ENCODE measurements around the gene PACRG. TPM values are rescaled to one million over a fixed set of nuclear protein-coding genes. Genes with fewer than 3 reads are reported as not detected.

Gene PACRG
- total and polyA plus RNA-seq, 2 of the 8 experiments (the other 6 are each of a cell fraction or from before 2014, with no cell fraction given), result 0.44 to 0.54 TPM

DNA sequence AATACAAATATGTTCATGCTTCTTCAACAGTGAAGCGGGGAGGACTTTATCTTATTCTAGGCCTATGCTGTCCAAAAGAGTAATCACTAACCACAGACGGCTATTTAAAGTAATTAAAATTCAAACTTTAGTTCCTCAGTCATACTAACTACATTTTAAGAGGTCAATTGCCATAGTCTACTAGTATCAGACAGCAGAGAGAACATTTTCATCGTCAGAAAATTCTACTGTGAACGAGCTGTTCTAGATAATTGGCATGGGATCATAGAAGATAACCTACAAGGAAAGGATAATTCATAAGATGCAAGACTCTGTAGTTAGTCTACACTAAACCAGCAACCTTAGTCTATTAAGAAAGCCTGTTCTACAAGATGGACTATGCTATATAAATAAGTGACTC lies 44.6 kb upstream of the PACRG start:
- ChIA-PET CTCF (ENCODE audit: partially characterized antibody) (no interaction called here), POLR2A (ENCODE audit: partially characterized antibody) (no interaction called here)
- H3K4ac ChIP-seq (replicated peaks; ENCODE audit: insufficient read length, low read depth, low read length), result no peak overlapping the region
- H3K36me3 ChIP-seq (ENCODE audit: control insufficient read depth in 2 of 4, insufficient read depth in 4 of 4, low read length in 3 of 4), result no peaks in the 10 kb centered on the region
- no peaks in the 10 kb centered on the region for H3K79me2 ChIP-seq (ENCODE audit: control insufficient read depth in 1 of 2, insufficient read depth in 2 of 2, low read length in 2 of 2)
- no peak overlapping the region for H3K18ac ChIP-seq (ENCODE audit: extremely low read depth, low read length)
- no peaks in the 10 kb centered on the region for H4K20me1 ChIP-seq (replicated peaks in 1 of 2; ENCODE audit: control insufficient read depth in 1 of 2, insufficient read depth in 2 of 2, low read length in 2 of 2)
- no peak overlapping the region for H4K5ac ChIP-seq (ENCODE audit: insufficient read length, low read depth, low read length)
- H3K9ac ChIP-seq (replicated peaks in 1 of 4; ENCODE audit: extremely low read depth in 1 of 4, low read depth in 3 of 4, low read length in 3 of 4), result no peak overlapping the region
- H2AFZ ChIP-seq (ENCODE audit: low read length), result no peak overlapping the region
- WGBS, 2 experiments (ENCODE audit: extremely low coverage in 1 of 2, insufficient coverage in 1 of 2, insufficient read length in 1 of 2, insufficient replicate concordance in 2 of 2, low coverage in 1 of 2, low lambda C conversion rate in 2 of 2, missing lambda C conversion rate in 1 of 2), result 96% methylated on average over 4 of the region's 4 CpGs; no CpG with 5 or more reads in 1 of the 2 experiments
- DNase-seq (ENCODE audit: low read depth in 1 of 2, low spot score in 2 of 2), result no peak
- H2BK12ac ChIP-seq (ENCODE audit: low read depth, low read length), result no peak overlapping the region
- H2AK5ac ChIP-seq (ENCODE audit: low read depth, low read length), result no peak overlapping the region
- no peaks in the 10 kb centered on the region for H3K4me1 ChIP-seq (replicated peaks in 1 of 4; ENCODE audit: control insufficient read depth in 3 of 4, insufficient read depth in 4 of 4, low read length in 3 of 4)
- H3K4me3 ChIP-seq (ENCODE audit: extremely low read depth in 1 of 4, insufficient read depth in 2 of 4, low read depth in 3 of 4, low read length in 4 of 4), result no peak overlapping the region
- no peaks in the 10 kb centered on the region for H3K27me3 ChIP-seq (replicated peaks in 1 of 4; ENCODE audit: control insufficient read depth in 3 of 4, extremely low read depth in 1 of 4, insufficient read depth in 3 of 4, low read length in 3 of 4)
- no peak overlapping the region for H3K27ac ChIP-seq (ENCODE audit: low read depth, low read length)
- H2BK15ac ChIP-seq (ENCODE audit: low read length), result no peak overlapping the region
- 0 out of 4 replicates have a peak, but pooled peaks cover 0 to 3% of the 10 kb centered on the region in 2 experiments for H3K9me3 ChIP-seq (ENCODE audit: insufficient read depth in 2 of 2, low read depth in 1 of 2, low read length in 1 of 2)
- no peak overlapping the region for H3K23ac ChIP-seq (ENCODE audit: insufficient read length)
- no peak overlapping the region for H2BK20ac ChIP-seq (ENCODE audit: low read length)
- H3K23me2 ChIP-seq (ENCODE audit: low read depth, low read length), result no peaks in the 10 kb centered on the region
- FAIRE-seq, result no peak
- no peak overlapping the region for H2BK120ac ChIP-seq (replicated peaks; ENCODE audit: low read depth, low read length)
- H4K8ac ChIP-seq (ENCODE audit: extremely low read depth, insufficient read depth, low read length), result no peak overlapping the region
- no peak overlapping the region for H3K56ac ChIP-seq (replicated peaks; ENCODE audit: insufficient read length, low read depth, low read length)
- no peaks in the 10 kb centered on the region for H3K79me1 ChIP-seq (ENCODE audit: low read depth, low read length)
- H4K91ac ChIP-seq (replicated peaks; ENCODE audit: insufficient read length, low read length), result no peak overlapping the region
- H3K4me2 ChIP-seq (ENCODE audit: insufficient read depth in 1 of 2, low read depth in 2 of 2, low read length in 2 of 2), result no peak overlapping the region
- H3K14ac ChIP-seq (ENCODE audit: insufficient read length), result no peak overlapping the region
- H2BK5ac ChIP-seq (ENCODE audit: low read depth, low read length), result no peak overlapping the region
- TF ChIP-seq CEBPB (IDR thresholded peaks at IDR 0.05; ENCODE audit: low read depth, low read length) (no peak), CBX5 (IDR thresholded peaks at IDR 0.05; ENCODE audit: low read depth, low read length) (no peak), TBP (IDR thresholded peaks at IDR 0.05; ENCODE audit: low read depth, low read length) (no peak), POLR2A (IDR thresholded peaks at IDR 0.05; ENCODE audit: control extremely low read depth in 1 of 2, low read depth in 2 of 2, low read length in 2 of 2) (no peak), PHF8 (conservative IDR thresholded peaks at IDR 0.05; ENCODE audit: low read depth, low read length) (no peak), KDM1A (IDR thresholded peaks at IDR 0.05; ENCODE audit: borderline replicate concordance, low read length) (no peak), GTF2F1 (IDR thresholded peaks at IDR 0.05; ENCODE audit: borderline replicate concordance, low read depth, low read length) (no peak), CBX8 (IDR thresholded peaks at IDR 0.05; ENCODE audit: borderline replicate concordance, low read depth, low read length) (no peak), SIRT6 (IDR thresholded peaks at IDR 0.05; ENCODE audit: low read length) (no peak), SUZ12 (IDR thresholded peaks at IDR 0.05; ENCODE audit: low read length) (no peak), CTBP2 (IDR thresholded peaks at IDR 0.05; ENCODE audit: borderline replicate concordance, insufficient read depth, insufficient read length, low read length) (no peak), TAF7 (optimal IDR thresholded peaks at IDR 0.05; ENCODE audit: borderline replicate concordance, low read depth, low read length) (no peak), SIX5 (IDR thresholded peaks at IDR 0.05; ENCODE audit: low read depth, low read length) (no peak), EZH2 (IDR thresholded peaks at IDR 0.05; ENCODE audit: low read depth, low read length, severe bottlenecking) (no peak), SP2 (IDR thresholded peaks at IDR 0.05; ENCODE audit: low read length) (no peak), RXRA (IDR thresholded peaks at IDR 0.05; ENCODE audit: insufficient read depth, low read depth, low read length) (no peak)
